Measurements from ENCODE around the gene LDAF1. TPM values are rescaled to one million over a fixed set of nuclear protein-coding genes. Genes with fewer than 3 reads are reported as not detected.
"Not testable (repeated sequence)": the region's sequence is repeated elsewhere in the genome, so short reads cannot be mapped to it uniquely, and the experiment has no call there.

LDAF1 gene
- polyA plus RNA-seq, 10 donors, result 25.6 to 46.7 (median 41.3) TPM

DNA sequence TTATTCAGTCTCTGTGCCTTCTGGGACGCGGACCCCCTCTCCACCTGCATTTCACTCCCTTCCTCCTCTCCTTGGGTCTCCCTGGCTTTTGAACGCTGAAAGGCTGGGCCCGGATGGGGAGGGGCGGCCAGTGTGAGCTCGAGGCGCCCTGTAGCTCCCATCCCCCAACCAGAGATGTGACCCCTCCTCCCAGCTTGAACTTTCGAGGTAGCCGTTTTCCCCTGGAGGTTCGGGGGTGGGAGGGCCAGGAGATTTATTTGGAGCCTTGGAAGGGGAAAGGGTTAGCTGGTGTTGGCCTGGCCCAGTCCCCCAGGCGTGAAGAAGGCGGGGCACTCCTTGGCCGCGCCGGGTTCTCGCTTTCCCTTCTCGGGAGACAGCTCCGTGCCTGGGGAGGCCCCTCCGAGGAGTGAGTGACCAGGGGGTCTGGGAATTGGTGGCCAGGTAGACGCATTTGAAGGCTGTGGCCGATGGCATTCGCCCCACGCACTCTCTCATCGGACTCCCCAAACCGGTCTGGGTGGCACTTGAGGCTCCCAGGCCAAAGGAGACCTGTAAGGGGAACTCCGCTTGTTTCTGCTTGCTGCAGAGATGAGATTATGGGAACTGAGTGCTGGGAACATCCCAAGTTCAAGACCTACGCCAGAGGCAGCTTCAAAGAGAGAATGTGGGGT lies 942 bp downstream of the LDAF1 start:
- DNase-seq, result peak in 2 of 3 donors; percentile 37 to 72

DNA sequence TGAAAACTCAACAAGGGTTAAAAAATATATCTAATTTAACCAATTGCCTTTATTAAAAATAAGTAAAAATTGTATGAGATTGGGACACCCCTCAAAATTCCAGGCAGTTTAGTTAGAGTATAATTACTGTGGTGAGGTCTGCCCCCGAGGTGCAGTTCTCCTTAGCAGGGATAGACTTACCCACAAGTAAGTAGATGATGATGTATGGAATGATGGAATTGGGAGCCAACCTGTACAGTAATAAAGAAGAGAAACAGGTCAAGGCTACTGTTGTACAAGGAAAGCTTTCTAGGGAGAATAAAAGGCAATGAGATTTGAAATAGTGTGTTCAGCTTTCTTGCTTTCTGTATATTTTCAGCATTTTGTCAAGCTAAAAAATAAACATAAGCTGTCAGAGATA lies 1.8 kb downstream of the LDAF1 start:
- DNase-seq, result no peak

DNA sequence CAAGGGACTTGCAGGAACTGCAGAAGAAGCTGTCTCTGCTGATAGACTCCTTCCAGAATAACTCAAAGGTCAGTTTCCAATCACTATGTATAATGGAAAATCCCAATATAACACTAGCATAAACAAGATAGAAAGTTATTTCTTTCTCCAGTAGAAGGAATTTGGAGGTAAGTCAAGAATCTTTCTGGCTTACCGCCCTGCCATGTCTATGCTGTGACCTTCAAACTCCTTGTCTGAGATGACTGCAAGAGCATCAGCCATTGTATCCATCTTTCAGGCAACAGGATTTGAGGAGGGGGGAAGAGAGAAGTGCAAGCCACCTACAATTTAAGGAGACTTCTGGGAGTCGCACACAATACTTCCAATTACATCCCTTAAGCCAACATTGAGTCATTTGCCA lies 2.7 kb downstream of the LDAF1 start:
- no peak for DNase-seq

DNA sequence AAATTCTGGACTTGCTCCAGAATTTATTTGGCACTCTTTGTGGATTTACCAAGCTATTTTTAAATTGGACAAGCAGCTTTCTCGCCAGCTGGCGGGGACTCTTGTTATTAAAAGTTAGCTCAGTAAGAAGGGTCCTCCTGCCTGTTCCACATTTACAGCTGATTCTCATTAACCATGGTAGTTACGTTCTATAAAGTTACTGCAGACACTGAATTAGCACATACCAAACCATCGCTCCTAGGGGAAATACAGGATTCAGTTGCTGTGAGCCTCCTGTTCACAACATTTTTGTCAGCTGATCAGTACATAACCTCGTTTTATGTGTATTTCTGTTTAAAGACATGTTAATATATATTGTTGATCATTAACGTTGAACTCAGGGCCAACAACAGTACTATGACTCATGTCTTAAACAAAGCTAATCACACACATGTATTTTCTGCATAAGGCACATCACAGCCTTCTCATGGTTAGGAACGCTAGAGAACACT lies 4.2 kb downstream of the LDAF1 start:
- peak; percentile 66 to 76 (median 75) for DNase-seq

DNA sequence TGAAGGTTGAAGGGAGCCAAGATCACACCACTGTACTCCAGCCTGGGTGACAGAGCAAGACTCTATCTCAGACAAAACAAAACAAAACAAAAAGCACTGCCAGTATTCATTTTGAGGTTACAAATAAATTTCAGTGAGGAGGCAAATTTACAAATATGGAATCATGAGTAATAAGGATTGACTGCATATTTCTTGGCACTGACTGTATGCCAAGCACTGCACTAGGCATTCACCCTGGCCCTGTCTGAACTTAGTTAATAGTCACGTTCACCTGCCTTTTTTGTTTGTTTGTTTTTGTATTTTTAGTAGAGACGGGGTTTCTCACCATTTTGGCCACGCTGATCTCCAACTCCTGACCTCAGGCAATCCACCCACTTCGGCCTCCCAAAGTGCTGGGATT lies 5.1 kb downstream of the LDAF1 start:
- DNase-seq, result no peak

DNA sequence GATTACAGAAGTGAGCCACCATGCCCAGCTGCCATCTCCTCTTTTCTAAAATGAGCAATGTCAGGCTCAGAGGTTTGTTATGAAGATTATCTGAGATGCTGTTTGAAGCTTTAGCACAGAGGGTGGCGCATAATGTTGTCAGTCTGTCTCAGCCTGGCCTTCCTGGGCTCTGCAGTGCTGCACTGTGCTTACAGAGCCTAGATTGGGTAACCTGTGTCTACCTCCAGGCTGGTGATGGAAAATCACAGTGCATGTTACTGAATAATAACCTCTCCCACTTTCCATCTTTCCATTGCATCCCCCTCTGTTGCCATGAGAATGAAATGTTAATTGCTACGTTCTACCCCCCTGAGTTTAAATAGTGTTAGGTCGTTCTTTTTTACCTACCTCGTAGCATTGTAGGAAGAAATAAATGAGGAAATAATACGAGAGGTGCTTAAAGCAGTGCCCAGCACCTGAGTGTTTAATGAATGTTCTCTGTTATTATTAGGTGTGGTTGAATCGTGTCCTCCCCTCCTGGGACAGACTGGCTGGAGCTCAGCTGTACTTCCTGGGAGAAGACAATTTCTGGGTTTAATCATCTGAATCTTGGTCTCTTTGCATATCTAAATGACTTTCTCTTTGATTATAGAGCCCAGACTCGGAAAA lies 6.2 kb downstream of the LDAF1 start:
- DNase-seq, result no peak

DNA sequence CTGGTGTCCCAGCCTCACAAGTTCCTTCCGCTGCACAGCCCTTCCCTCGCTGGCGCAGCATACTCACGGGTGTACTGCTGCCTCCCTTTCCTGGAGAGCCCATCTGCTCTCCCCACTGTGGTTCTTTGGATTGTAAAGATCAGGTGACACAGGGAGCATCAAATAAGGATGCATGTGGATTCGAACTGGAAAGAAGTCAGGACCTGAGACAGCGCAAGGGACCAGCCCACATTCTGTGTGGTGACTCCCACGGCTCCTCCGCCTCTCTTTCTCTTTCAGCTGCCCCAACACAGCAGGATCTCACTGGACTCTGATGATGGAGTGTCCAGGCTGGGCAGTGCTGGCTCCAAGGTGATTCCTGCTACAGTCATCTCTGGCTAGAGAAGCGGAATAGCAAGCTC lies 8.1 kb downstream of the LDAF1 start:
- no peak for DNase-seq

DNA sequence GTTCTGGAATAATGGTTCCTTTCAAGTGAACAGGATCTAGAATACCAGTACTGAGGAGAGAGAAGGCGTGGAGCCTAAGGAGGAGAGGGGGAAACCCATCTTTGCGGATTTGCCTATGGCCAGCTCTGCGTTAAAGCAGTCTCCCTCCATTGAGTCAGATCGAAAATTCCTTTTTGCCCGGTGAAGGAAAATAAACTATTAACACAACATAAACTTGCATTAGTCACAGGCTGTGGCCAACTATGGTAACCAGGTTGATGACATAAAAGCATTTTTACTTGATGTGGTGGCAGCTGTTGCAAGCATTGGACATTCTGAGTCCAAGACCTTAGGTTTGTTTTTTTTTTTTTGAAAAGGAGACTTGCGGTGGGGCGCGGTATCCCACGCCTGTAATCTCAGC lies 8.9 kb downstream of the LDAF1 start:
- peak in 1 of 3 donors; percentile 54 for DNase-seq

DNA sequence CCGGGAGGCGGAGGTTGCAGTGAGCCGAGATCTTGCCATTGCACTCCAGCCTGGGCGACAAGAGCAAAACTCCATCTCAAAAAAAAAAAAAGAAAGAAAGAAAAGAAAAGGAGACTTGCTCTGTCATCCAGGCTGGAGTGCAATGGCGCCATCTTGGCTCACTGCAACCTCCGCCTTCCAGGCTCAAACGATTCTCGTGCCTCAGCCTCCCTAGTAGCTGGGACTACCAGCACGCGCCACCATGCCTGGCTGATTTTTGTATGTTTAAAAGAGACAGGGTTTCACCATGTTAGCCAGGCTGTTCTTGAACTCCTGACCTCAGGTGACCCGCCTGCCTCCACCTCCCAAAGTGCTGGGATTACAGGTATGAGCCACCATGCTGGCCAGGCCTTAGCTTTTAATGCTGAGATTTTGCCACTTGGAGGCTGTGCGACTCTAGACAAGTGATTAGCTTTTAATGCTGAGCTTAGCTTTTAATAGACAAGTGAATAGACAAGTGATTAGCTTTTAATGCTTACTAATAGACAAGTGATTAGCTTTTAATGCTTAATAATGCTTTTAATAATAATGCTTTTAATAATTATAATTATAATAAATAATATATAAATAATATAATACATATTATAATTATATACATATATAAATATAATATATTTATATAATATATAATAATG lies 9.6 kb downstream of the LDAF1 start:
- DNase-seq, result no peak

DNA sequence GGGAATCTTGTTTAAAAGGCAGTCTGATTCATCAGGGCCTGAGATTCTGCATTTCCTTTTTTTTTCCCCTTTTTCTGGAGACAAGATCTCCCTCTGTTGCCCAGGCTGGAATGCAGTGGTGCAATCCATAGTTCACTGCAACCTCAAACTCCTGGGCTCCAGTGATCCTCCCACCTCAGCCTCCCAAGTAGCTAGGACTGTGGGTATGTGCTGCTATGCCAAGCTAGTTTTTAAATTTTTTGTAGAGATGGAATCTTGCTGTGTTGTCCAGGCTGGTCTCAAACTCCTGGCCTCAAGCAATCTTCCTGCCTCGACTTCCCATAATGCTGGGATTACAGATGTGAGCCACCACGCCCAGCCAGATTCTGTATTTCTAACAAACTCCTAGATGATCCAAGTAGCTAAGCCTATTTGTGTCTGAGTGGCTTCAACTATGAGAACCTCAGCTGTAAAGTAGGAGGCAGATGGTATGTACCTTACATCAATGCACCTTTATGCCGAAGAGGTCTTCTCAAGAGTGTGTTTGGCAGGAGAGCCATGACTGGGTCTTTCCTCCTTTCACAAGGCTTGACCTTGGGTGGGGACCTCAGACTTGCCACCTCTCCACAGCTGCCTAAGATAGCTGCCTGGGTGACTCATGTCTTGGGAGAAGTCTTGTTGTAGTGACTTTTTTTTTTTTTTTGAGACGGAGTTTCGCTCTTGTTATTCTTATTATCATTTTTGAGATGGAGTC lies 10.9 kb downstream of the LDAF1 start:
- no peak for DNase-seq

DNA sequence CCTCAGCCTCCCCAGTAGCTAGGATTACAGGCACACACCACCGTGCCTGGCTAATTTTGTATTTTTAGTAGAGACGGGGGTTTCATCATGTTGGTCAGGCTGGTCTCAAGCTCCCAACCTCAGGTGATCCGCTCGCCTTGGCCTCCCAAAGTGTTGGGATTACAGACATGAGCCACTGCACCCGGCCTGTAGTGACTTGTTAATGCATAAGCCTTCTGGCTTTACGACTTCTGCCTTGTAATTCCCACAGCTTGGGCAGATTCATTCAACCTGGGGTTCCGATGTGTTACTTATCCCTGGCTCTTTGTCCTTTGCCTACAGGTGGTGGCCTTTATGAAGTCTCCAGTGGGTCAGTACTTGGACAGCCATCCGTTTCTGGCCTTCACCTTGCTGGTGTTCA lies 11.6 kb downstream of the LDAF1 start:
- not testable (repeated sequence) for DNase-seq

DNA sequence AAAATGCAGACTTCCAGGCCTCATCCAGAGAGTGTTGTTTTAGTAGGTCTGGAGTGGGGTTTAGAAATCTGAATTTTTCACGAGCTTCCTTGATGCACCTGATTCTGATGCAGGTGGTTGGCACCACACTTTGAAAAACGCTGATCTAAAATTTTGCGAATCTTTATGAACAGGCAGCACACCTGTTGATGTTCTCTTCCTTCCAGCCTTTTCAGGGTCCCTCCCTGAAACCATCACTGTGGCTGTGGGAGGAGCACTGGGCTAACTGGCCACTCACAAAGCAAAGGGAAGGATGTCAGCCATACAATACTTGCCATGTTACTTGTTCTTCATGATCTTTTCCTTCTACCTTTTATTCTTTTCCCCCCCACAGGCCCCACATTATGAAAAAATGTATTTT lies 14.2 kb downstream of the LDAF1 start:
- no peak for DNase-seq

DNA sequence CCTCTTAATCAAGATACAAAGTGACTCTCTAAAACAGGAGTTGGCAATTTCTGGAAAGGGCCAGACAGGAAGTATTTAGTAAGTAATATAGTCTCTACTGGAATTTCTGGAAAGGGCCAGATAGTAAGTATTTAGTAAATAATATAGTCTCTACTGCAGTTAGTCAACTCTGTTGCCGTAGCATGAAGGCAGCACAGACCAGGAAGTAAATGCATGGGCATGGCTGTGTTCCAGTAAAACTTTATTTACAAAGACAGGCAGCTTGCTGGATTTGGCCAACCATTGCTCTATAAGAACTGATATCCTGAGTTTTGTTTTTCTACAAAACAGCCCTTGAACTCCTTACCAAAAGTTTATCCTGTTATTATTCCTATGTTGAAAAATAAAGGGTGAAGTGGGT lies 16.9 kb downstream of the LDAF1 start:
- no peak for DNase-seq

DNA sequence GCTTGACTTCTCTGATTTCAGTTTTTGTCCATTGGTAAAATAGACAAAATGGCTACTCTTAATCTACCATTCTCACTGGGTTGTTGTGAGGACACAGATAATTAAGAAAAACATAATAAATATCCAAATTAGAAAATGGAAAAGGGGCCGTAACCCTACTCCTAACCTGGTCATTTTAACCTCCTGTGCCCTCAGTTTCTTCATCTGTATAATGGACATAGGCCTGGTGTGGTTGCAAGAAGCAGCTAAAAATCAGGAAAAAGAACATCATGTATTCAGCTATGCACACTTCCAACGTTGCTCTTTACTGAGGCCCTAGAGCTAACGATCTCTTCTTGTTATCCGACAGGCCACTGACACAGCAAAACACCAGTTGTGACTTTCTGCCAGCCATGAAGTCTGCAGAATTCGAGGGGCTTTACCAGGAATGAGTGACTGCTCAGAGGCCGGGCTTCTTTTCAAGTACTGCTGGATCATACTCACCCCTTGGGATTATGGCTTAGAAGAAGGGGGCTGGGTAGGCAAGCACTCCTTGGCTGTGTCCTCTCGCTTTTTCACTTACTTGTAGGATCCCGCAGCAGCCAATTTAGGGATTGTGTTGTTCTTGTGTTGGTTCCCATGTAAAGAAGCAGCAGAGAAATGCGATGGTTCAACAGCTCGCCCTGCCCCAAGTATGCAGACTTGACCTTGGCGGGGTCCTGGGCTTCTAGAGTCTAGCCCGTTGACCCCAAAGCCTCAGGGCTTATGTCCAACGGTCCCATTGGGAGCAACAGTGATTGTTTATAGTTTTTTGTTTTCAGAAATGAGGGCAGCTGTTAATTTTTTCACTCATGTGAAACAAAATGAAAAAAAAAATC lies 20.9 kb downstream of the LDAF1 start:
- no peak for DNase-seq

DNA sequence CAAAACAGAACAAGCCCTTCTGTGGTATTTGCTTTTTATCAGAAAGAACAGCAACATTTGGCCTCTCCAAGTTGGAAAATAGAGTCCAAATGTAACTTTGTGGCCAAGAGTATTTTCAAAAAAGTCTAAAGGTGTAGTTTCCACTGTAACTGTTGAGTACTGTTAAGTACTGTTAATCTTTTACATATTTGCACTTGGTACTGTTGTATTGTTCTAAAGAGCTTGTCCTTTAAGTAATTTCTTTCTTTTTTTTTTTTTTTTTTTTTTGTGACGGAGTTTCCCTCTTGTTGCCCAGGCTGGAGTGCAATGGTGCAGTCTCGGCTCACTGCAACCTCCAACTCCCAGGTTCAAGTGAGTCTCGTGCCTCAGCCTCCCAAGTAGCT lies 21.5 kb downstream of the LDAF1 start:
- DNase-seq, result no peak

DNA sequence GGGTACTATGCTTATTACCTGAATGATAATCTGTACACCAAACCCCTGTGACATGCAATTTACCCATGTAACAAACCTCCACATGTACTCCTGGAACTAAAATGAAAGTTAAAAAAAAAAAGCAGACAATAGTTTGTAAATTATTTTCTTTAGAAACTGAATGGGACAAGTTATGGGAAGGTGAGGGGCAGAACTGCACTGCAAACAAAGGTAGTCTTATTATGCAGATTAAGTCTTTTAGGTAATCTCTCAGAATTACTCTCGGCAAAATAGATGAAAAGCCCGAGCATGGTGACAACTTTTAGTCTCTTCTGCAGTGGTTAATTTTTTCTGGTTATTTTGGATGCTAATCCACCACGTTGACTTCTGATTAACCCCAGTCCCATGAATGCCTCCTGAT lies 25.5 kb downstream of the LDAF1 start:
- DNase-seq, result no peak

DNA sequence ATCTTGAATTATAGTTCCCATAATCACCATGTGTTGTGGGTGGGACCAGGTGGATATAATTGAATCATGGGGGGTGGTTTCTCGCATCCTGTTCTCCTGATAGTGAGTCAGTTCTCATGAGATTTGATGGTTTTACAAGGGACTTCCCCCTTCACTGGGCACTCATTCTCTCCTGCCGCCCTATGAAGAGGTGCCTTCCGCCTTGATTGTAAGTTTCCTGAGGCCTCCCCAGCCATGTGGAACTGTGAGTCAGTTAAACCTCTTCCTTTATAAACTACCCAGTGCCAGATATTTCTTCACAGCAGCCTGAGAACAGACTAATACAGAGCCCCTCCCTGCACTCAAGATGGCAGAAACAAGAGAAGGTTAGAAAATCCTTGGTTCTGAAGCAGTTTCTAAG lies 26.4 kb downstream of the LDAF1 start:
- no peak for DNase-seq

DNA sequence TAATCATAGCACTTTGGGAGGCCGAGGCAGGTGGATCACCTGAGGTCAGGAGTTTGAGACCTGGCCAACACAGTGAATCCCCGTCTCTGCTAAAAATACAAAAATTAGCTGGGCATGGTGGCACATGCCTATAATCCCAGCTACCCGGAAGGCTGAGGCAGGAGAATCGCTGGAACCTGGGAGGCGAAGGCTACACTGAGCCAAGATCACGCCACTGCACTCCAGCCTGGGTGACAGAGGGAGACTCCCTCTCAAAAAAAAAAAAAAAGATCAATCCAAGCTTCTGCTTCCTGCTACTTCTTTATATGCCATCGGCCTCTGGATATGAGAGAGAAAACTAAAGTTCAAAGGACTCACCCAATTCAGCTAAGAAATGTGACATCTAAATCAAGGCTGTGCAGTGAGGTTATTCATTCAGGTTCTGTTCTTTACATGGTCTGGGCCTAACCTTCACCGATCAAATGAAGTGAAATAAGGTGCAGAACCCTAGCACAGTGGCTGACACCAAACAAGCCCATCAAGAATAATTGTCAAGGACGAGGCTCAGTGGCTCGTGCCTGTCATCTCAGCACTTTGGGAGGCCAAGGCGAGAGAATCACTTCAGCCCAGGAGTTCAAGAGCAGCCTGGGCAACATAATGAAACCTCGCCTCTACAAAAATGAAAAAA lies 27.3 kb downstream of the LDAF1 start:
- no peak for DNase-seq

DNA sequence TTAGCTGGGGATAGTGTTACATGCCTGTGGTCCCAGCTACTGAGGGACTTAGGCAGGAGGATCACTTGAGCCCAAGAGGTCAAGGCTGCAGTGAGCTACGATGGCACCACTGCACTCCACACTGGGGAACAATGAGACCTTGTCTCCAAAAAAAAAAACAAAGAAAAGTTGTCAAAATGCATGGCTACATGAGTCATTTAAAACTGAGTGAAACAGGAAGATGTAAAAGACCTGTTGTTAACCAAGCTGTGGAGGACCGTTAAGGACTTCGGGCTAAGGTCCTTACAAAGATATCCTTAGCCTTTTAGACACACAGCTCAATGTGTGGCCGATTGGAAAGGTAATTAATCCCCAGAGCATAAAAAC lies 27.8 kb downstream of the LDAF1 start:
- no peak for DNase-seq

DNA sequence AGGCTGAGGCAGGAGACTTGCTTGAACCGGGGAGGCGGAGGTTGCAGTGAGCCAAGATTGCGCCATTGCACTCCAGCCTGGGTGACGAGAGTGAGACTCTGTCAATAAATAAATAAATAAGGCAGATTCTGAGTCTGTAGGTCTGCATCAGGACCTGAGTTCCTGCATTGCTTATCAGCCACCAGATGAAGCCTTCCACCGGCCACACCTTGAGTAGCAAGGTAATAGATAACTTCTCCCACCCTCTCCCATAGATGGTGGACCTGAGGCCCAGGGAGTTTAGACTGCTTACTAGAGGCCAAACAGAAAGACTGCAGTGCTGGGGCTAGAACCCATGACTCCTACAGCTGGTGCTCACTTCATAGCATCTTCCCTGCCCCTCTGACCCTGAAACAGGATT lies 30.8 kb downstream of the LDAF1 start:
- no peak for DNase-seq

DNA sequence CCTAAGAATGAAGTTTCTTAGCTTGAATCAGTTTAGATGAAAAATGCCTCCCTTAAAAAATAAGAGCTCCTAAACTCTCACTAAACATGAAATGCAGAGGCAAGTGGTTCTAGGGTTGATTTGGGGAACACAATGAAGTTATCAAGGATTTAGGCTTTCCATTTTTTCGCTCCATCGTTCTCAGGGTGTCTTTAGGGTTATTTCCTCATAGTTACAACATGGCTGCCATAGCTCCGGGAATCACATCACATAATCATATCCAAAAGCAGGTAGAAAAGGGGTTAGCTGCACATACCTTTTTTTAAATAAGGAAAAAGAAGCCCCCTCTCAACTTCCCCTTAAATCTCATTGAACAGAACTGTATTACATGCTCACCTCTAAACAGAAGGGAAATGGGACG lies 31.5 kb downstream of the LDAF1 start:
- no peak for DNase-seq
